HuH-7.5 (cell line): ENCODE results near the gene NUTM2F.
"Not testable (repeated sequence)": the region's sequence is repeated elsewhere in the genome, so short reads cannot be mapped to it uniquely, and the experiment has no call there.

Experiments
- DNase-seq: peaks from one replicate; pipeline ENCODE4 v3.0.0; 2011; ENCODE audit warnings: low spot score

NUTM2F gene, protein sequence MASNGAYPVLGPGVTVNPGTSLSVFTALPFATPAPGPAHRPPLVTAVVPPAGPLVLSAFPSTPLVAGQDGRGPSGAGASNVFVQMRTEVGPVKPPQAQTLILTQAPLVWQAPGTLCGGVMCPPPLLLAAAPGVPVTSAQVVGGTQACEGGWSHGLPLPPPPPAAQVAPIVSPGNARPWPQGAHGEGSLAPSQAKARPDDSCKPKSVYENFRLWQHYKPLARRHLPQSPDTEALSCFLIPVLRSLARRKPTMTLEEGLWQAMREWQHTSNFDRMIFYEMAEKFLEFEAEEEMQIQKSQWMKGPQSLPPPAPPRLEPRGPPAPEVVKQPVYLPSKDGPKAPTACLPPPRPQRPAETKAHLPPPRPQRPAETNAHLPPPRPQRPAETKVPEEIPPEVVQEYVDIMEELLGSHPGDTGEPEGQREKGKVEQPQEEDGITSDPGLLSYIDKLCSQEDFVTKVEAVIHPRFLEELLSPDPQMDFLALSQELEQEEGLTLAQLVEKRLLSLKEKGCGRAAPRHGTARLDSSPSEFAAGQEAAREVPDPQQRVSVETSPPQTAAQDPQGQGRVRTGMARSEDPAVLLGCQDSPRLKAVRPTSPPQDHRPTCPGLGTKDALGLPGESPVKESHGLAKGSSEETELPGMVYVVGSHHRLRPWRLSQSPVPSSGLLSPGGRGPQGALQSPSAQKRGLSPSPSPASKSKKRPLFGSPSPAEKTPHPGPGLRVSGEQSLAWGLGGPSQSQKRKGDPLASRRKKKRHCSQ

DNA sequence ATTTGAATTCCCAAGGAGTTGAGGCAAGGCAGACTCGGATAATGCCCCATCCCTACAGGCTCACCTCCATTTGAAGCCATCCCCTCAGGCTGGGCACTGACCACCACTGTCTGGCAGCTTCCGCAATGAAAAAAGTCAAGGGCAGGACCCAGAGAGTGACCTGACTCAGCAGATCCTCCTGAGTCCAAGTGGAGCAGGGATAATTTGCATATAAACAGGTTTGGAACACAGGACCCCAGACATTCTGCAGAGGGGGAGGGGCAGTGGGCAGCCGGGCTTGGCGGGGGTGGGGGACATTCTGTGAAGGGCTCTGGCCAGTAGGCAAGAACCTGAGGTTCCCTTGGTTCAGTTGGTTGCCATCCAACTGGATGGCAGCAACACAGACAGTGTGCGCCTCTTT is at the start of gene NUTM2F:
Gene NUTM2F (minus strand): TSS at position 101 of the 400 bp plus-strand sequence. CDS start 21 bp downstream, at position 80.
- DNase-seq, result not testable (repeated sequence)

- not testable (repeated sequence) for DNase-seq
Measured at GRCh38 chr9:94375197-94375596, 46.8 kb upstream of the NUTM2F start.

- peak; percentile 67 for DNase-seq
Measured at GRCh38 chr9:94374176-94375056, 46.0 kb upstream of the NUTM2F start.

DNA sequence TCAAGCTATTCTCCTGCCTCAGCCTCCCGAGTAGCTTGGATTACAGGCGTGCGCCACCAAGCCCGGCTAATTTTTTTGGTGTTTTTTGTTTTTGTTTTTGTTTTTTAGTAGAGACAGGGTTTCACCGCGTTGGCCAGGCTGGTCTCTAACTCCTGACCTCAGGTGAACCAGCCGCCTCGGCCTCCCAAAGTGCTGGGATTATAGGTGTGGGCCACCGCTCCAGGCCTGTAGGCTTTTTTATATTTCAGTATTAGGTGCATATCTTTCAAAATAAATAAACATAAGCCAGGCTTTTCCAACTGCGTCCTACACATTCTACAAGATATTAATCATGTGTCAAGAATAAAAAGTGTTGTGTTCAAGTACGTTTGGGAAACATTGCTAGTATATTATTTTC is 45.3 kb upstream of the NUTM2F start:
- DNase-seq, result not testable (repeated sequence)

DNA sequence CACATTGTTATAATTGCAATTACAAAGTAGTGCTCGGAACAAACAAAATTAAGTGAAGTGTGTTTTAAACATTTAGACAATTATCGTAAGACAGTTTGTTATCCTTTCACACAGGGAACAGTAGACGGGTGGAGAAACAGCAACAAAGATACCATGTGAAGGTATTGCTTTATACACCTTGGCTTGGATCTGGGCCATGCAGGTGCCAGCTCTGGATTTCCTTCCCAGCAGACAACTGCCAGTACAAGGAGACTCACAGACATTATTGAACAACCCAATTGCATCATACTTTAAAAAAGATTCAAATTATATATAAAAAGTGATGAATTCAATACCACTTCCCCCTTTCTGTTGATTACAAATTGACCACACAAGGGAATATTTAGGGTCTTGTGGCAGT is 41.8 kb upstream of the NUTM2F start:
- not testable (repeated sequence) for DNase-seq

GRCh38 chr9:94364093-94364614 is 35.7 kb upstream of the NUTM2F start:
- DNase-seq, result not testable (repeated sequence)

GRCh38 chr9:94357158-94357557 is 28.7 kb upstream of the NUTM2F start:
- DNase-seq, result not testable (repeated sequence)

GRCh38 chr9:94351901-94352723 is 23.7 kb upstream of the NUTM2F start:
- DNase-seq, result not testable (repeated sequence)

- DNase-seq, result not testable (repeated sequence)
Measured at GRCh38 chr9:94348754-94349153, 20.3 kb upstream of the NUTM2F start.

GRCh38 chr9:94347451-94347850 is 19.0 kb upstream of the NUTM2F start:
- not testable (repeated sequence) for DNase-seq

GRCh38 chr9:94341703-94342102 is 13.3 kb upstream of the NUTM2F start:
- DNase-seq, result not testable (repeated sequence)

GRCh38 chr9:94340750-94341149 is 12.3 kb upstream of the NUTM2F start:
- DNase-seq, result not testable (repeated sequence)

DNA sequence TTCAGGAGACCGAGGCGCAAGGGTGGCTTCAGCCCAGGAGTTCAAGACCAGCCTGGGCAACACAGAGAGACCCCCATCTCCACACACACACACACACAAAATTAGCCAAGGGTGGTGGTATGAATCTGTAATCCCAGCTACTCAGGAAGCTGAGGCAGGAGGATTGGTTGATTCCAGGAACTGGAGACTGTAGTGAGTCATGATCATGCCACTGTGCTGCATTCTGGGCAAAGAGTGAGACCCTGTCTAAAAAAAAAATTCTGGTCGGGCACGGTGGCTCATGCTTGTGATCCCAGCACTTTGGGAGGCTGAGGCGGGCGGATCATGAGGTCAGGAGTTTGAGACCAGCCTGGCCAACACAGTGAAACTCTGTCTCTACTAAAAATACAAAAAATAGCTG is 11.2 kb upstream of the NUTM2F start:
- not testable (repeated sequence) for DNase-seq

DNA sequence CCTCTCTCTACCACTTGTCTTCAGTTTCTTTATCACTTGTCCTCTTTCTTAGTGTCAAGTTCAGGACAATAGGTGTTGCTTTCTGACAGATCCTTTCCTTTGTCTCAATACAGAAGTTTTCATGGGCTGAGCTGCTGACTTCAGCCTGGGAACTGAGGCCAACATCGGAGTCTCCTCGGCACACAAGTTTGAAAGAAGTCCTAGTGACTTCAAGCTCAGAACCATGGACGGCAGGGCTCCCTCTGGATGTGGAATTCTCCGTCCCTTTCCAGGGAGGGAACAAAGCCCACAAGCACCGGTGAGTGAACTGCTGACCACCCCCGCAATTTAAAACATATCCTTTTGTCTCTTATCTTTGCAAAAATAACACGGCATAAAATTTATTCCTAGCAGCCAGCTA is 10.3 kb upstream of the NUTM2F start:
- not testable (repeated sequence) for DNase-seq

DNA sequence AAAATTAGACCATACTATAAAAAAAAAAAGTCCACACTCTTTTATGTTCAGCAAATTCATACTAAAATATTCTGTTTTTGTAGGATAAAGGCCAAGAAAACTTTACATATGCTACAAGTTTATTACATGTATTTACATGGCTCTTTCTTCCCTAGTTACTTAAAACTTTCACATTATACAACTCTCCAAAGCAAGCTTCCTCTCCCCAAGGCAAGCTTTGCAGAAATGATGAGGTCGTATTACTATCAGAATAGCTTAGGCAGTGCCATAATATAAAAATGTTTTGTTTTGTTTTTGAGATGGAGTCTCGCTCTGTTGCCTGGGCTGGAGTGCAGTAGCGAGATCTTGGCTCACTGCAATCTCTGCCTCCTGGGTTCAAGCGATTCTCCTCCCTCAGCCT is 8.0 kb upstream of the NUTM2F start:
- not testable (repeated sequence) for DNase-seq

GRCh38 chr9:94325583-94325982 is 2.9 kb downstream of the NUTM2F start:
- not testable (repeated sequence) for DNase-seq

DNA sequence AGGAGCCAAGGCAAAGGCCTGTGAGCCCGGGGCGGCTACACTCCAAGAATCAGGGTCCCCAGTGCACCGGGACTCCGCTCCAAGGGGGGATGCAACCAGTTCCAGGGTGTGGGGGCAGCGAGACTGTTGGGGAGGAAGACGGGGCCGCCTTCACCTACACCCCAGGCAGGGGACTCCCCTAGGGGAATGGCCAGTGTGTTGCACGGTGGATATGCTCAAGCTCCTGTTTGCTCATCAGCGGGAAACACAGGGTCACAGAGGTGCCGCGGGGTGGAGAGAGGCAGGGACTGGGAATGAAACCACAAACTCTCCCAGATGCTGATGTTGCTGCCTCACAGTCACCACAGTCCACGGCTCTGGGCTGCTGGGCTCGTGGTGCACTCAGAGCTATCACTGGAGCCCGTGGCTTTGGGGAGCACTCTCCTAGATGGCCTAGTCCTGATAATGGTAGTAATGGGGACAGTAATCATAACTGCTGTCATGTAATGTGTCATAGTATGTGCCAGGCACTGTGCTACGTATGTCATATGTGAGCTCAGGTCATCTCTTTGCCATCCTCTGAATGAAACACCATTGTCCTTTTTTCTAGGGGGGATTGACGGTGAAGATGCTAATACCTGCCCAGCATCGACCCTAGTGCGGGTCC is 5.2 kb downstream of the NUTM2F start:
- DNase-seq, result not testable (repeated sequence)

GRCh38 chr9:94322342-94322940 is 6.0 kb downstream of the NUTM2F start:
- DNase-seq, result not testable (repeated sequence)

DNA sequence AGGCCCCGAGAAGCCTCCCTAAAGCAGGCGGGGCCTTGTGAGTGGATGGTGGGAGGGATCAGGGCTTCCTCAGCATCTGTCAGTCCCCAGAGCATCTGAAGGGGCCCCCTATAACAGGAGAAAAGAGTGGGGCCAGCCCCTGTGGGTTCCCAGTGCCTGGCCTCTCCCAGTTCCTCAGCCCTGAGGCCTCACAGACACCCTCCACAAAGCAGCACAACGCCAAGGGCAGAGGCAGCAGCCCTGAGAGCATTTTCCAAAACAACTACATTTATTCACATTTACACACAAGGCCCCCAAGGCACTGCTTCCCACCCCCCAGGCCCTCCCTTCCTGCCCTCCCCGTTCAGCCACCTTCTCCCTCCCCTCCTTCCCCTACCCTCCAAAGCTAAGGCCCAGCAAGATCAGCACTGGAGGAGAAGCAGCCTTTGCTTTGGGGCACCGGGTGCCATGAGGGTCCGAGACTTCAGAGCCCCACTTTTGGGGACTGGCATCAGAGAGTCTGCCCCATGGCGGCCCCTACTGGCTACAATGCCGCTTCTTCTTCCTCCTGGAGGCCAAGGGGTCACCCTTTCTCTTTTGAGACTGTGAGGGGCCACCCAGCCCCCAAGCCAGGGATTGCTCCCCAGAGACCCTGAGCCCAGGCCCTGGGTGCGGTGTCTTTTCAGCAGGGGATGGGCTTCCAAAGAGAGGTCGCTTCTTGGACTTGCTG is 10.3 kb downstream of the NUTM2F start:
- DNase-seq, result not testable (repeated sequence)
